RWPE1 (cell line): ENCODE results near the gene PPP1R9A.

Source experiments
- CTCF ChIA-PET: fragments of 350-600 bp; sonication (Branson Sonifier 250); formaldehyde crosslinking; extraction: SDS; loops from one replicate; lab custom pipeline; 2021; lab: Yijun Ruan, JAX
- POLR2A ChIA-PET: fragments of 400-600 bp; formaldehyde crosslinking; extraction: SDS; loops from one replicate; lab custom pipeline; 2020; ENCODE audit warnings: antibody characterized with exemption; ENCODE audit not compliant: low non-redundant PET; lab: Yijun Ruan, JAX
- DNase-seq: peaks from one replicate; pipeline ENCODE4 v3.0.0; 2012; ENCODE audit warnings: low spot score
- H3K27ac ChIP-seq: fragments of 450-650 bp; 2 replicates; pipeline ENCODE4 v1.5.1; 2017
- TF ChIP-seq, protein P1 (sequence below): fragments of 450-650 bp; conservative IDR thresholded peaks from 2 replicates; pipeline ENCODE4 v1.5.1; 2017; ENCODE audit warnings: low read depth, mild to moderate bottlenecking

PPP1R9A gene

DNA sequence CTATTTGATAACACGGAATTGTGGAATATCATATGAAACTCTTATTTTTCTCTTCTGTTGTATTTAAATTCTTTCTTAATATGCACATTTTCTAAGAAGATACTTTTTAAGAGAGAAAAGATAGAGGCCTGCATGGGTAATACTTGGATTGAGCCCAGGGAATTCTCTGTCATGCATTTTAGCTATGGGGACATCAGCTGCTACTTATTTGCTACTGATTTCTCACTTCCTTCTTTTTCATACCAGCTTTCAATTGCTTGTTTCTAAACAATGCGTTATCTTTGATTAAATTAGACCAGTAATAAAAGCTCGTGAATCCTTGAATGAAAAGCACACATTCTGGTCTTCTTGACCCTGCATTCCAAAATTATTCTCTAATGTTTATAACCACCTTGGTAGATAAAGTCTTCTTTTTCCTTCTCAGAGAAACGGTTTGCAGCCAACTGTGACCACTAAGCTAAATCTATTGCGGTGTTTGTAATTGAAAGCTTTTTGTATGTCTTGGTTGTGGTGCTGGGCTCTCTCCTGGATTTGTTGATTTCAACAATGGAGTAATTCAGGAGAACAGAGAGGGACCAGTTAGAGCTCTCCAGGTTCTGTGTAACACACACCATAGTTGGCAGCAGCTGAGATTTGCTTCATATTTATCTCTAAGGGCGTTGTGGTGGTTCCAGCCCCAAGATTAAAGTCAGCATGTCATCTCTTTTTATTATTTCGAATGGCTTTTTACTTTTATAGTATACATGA is 139.3 kb downstream of the PPP1R9A start:
- ChIA-PET POLR2A (no interaction called here), CTCF (interaction anchor here (0.6 to 0.8 kb wide), 2 partner anchors 390 to 442 kb away, joined by 3 to 5 read pairs; no protein-coding TSS in a partner anchor)
- TF ChIP-seq, protein P1, sequence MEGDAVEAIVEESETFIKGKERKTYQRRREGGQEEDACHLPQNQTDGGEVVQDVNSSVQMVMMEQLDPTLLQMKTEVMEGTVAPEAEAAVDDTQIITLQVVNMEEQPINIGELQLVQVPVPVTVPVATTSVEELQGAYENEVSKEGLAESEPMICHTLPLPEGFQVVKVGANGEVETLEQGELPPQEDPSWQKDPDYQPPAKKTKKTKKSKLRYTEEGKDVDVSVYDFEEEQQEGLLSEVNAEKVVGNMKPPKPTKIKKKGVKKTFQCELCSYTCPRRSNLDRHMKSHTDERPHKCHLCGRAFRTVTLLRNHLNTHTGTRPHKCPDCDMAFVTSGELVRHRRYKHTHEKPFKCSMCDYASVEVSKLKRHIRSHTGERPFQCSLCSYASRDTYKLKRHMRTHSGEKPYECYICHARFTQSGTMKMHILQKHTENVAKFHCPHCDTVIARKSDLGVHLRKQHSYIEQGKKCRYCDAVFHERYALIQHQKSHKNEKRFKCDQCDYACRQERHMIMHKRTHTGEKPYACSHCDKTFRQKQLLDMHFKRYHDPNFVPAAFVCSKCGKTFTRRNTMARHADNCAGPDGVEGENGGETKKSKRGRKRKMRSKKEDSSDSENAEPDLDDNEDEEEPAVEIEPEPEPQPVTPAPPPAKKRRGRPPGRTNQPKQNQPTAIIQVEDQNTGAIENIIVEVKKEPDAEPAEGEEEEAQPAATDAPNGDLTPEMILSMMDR: no peak
- DNase-seq: no peak
- no peak overlapping the region for H3K27ac ChIP-seq

DNA sequence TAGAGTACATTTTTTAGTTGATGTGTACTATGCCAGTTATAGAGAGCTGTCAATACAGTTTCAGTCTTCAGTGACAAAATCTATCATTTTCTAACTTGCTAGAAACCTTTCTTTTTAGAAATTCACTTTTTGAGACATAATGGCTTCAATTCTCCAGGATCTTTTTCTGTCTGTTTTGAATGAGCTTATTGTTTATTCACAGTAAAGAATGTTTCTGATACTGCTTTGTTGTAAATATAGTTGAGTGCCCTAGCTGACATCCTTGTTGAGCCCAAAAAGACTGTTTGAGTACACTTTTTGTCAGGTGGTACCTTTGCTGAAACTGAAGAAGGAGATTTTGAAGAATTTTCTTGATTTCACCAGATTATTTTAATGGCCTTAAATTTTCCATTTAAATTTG is 139.9 kb downstream of the PPP1R9A start:
- CTCF ChIA-PET: interaction anchor here (0.6 to 0.7 kb wide), 2 partner anchors 441 to 601 kb away, joined by 4 to 5 read pairs; no protein-coding TSS in a partner anchor

DNA sequence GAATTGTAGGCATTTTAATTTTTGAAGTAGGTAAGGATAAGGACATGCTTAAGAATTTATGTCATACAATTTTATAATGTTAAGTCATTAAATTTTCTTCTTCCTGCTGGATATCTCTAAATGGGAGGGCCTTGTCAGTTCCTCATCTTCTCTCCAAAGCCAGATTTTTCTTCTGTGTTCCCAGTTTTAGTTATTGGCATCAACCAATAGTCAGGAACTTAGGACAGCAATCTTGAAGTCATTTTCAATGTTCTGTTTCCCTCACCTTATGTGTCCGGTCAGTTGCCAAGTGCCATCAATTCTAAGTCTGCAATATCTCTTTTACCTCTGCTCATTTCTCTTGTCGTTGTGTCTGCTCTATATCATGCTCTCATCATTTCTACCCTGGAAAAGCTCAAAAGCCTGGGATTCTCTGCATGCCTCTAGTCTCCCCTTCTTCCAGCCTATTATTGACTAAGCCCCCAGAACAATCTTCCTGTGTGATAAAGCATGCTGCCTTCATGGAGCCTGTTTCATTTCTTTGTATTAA is 145.2 kb downstream of the PPP1R9A start:
- CTCF ChIA-PET: no interaction called here
- H3K27ac ChIP-seq: no peak overlapping the region
- TF ChIP-seq, protein P1: no peak
- POLR2A ChIA-PET: no interaction called here
- no peak for DNase-seq

More for the DNA sequence above, 139.9 kb downstream of the PPP1R9A start:
- DNase-seq: no peak
- POLR2A ChIA-PET: no interaction called here
- no peak overlapping the region for H3K27ac ChIP-seq
- TF ChIP-seq, protein P1: no peak

- ChIA-PET CTCF (interaction anchor here (0.5 kb wide), 1 partner anchor 982 kb away, joined by 4 read pairs; no protein-coding TSS in a partner anchor), POLR2A (no interaction called here)
- TF ChIP-seq, protein P1: no peak
- no peak for DNase-seq
- no peak overlapping the region for H3K27ac ChIP-seq
These were observed 147.0 kb downstream of the PPP1R9A start for GRCh38 chr7:95054386-95054785.

- ChIA-PET CTCF (no interaction called here), POLR2A (no interaction called here)
- TF ChIP-seq, protein P1: no peak
- no peak for DNase-seq
- no peak overlapping the region for H3K27ac ChIP-seq
These were observed 147.9 kb downstream of the PPP1R9A start for GRCh38 chr7:95055295-95055694.

DNA sequence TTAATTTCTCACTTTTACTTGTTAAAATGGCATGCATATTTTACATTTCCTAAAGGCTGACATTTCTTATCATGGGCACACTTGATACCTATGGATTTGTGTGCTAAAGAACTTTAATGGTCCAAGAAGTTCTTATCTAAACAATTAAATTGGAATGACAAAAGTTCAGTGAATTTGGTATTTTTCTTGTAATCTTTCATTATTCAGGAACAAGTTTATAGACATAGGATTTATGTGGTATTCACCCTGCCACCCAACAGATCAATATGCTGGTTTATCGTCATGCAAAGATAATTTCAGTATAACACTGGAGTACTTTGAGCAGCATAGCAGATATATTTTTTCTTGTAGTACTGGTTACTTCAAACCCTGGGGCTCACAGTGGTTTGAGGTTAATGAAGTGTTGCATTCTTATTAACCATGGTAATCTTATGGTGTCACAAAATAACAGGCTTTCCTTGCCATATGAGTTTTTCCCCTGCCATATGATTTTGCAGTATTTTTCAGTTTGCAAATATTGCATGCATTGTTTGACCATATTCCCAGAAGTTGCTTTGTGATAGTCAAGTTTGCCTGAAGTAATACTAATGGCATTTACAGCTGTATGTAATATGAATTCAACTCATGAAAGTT is 148.8 kb downstream of the PPP1R9A start:
- POLR2A ChIA-PET: no interaction called here
- TF ChIP-seq, protein P1: no peak
- CTCF ChIA-PET: no interaction called here
- no peak for DNase-seq
- H3K27ac ChIP-seq: no peak overlapping the region
